Liver (tissue), 3 donors: ENCODE data around the gene IFNW1.

Experiments used
- CTCF ChIP-seq: fragments of 150-350 bp; IDR thresholded peaks from 2 replicates; pipeline ENCODE4 v1.5.1; 2017; ENCODE audit warnings: improper control_type of control experiment, low read depth, low read length; ENCODE audit not compliant: missing input control
- EGR1 ChIP-seq, 2 donors: IDR thresholded peaks; 2 replicates each; pipeline ENCODE4 v1.6.1; 2016 to 2018; ENCODE audit warnings: antibody characterized with exemption in 2 of 2, low read depth in 2 of 2
- FOXA1 ChIP-seq: IDR thresholded peaks from 2 replicates; pipeline ENCODE4 v1.6.1; 2016; ENCODE audit warnings: antibody characterized with exemption
- MAX ChIP-seq: IDR thresholded peaks from 2 replicates; pipeline ENCODE4 v1.6.1; 2016; ENCODE audit warnings: antibody characterized with exemption
- TF ChIP-seq, protein P1 (sequence below): IDR thresholded peaks from 2 replicates; pipeline ENCODE4 v1.6.1; 2016; ENCODE audit warnings: antibody characterized with exemption, mild to moderate bottlenecking
- donor health status: healthy.
- donor health status: healthy.

DNA sequence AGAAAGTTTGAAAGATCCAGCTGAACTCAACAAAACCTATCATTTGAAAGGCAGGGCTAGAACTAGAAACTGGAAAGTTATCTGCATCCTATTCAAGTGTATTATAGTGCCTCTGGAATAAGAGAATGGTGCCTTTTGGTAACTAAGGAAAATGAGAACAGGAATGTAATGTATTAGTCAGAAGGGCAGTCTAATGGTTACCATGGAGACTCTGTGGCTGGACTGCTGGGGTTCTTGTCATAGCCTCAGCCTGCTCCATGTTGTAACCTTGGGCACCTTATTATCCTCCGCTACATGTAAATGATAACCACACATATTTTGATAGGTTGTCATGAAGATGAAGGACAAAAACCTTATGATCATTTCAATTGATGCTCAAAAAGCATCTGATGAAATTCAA, 39.3 kb downstream of the IFNW1 start:
- TF ChIP-seq CTCF (no peak), MAX (no peak), FOXA1 (no peak), EGR1 (IDR thresholded peaks at IDR 0.05; ENCODE audit: low read depth in 2 of 2) (no peak)
- TF ChIP-seq, protein P1, sequence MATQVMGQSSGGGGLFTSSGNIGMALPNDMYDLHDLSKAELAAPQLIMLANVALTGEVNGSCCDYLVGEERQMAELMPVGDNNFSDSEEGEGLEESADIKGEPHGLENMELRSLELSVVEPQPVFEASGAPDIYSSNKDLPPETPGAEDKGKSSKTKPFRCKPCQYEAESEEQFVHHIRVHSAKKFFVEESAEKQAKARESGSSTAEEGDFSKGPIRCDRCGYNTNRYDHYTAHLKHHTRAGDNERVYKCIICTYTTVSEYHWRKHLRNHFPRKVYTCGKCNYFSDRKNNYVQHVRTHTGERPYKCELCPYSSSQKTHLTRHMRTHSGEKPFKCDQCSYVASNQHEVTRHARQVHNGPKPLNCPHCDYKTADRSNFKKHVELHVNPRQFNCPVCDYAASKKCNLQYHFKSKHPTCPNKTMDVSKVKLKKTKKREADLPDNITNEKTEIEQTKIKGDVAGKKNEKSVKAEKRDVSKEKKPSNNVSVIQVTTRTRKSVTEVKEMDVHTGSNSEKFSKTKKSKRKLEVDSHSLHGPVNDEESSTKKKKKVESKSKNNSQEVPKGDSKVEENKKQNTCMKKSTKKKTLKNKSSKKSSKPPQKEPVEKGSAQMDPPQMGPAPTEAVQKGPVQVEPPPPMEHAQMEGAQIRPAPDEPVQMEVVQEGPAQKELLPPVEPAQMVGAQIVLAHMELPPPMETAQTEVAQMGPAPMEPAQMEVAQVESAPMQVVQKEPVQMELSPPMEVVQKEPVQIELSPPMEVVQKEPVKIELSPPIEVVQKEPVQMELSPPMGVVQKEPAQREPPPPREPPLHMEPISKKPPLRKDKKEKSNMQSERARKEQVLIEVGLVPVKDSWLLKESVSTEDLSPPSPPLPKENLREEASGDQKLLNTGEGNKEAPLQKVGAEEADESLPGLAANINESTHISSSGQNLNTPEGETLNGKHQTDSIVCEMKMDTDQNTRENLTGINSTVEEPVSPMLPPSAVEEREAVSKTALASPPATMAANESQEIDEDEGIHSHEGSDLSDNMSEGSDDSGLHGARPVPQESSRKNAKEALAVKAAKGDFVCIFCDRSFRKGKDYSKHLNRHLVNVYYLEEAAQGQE, result no peak
